Ovary (tissue), 3 donors: Measurements from ENCODE around the gene BPGM.

ENCODE experiments used
- CTCF ChIP-seq, 3 donors: fragments of 450-650 bp in 2 of 3; fragments of 200-600 bp in 1 of 3; IDR thresholded peaks; one replicate each; pipeline versions ENCODE4 v1.5.1 to v1.8.0; 2016 to 2022; ENCODE audit warnings: antibody characterized with exemption in 3 of 3, mild to moderate bottlenecking in 1 of 3
- POLR2A ChIP-seq: fragments of 450-650 bp; IDR thresholded peaks from one replicate; pipeline ENCODE4 v1.6.1; 2017; ENCODE audit warnings: antibody characterized with exemption, mild to moderate bottlenecking, moderate library complexity
- donor health status: DM: no; HTN: no; CAD: no.

GRCh38 chr7:134674424-134674823 is 27.8 kb downstream of the BPGM start:
- TF ChIP-seq CTCF (IDR thresholded peaks at IDR 0.05) (no peak), POLR2A (no peak)
